Common myeloid progenitor, CD34-positive (primary cell): ENCODE data around the gene GAB4.

ENCODE experiments used
- CTCF ChIA-PET: fragments of 350-600 bp; sonication (Branson Sonifier 250); formaldehyde crosslinking; loops from one replicate; lab custom pipeline; 2021; ENCODE audit warnings: antibody characterized with exemption; lab: Charles Lee
- POLR2A ChIA-PET: fragments of 350-600 bp; sonication (Branson Sonifier 250); formaldehyde crosslinking; loops from one replicate; lab custom pipeline; 2021; ENCODE audit warnings: antibody characterized with exemption; lab: Charles Lee
- DNase-seq, 3 donors: peaks; one replicate each; pipeline versions ENCODE4 v3.0.0 to v3.0.0-alpha.2; 2013
- H3K27ac ChIP-seq, 2 experiments: 1 replicate in 1 of 2; 2 replicates in 1 of 2; pipeline ENCODE4 v1.7.0; 2013; ENCODE audit warnings: inconsistent platforms in 2 of 2, low read length in 2 of 2, mild to moderate bottlenecking in 2 of 2, low read depth in 1 of 2, moderate library complexity in 1 of 2; ENCODE audit not compliant: severe bottlenecking in 2 of 2, insufficient read depth in 1 of 2, poor library complexity in 1 of 2
- H3K27me3 ChIP-seq, 5 experiments: replicated peaks in 2 of 5; 1 replicate in 3 of 5; 2 replicates in 2 of 5; pipeline versions ENCODE4 v1.6.1 to v1.7.0; 2013; ENCODE audit warnings: low read length in 4 of 5, mild to moderate bottlenecking in 2 of 5, moderate library complexity in 2 of 5, inconsistent platforms in 1 of 5; ENCODE audit not compliant: insufficient read depth in 5 of 5, control insufficient read depth in 4 of 5
- H3K36me3 ChIP-seq, 4 experiments: 1 replicate in 2 of 4; 2 replicates in 2 of 4; pipeline versions ENCODE4 v1.6.1 to v1.7.0; 2013; ENCODE audit warnings: low read length in 3 of 4, control low read depth in 1 of 4, mild to moderate bottlenecking in 1 of 4; ENCODE audit not compliant: control insufficient read depth in 4 of 4, insufficient read depth in 4 of 4
- H3K4me1 ChIP-seq, 4 experiments: 1 replicate in 3 of 4; 2 replicates in 1 of 4; pipeline versions ENCODE4 v1.6.1 to v1.7.1; 2013; ENCODE audit warnings: low read length in 3 of 4, mild to moderate bottlenecking in 3 of 4, control low read depth in 1 of 4, inconsistent platforms in 1 of 4, moderate library complexity in 1 of 4; ENCODE audit not compliant: control insufficient read depth in 4 of 4, insufficient read depth in 4 of 4; ENCODE audit errors: control extremely low read depth in 1 of 4
- H3K4me3 ChIP-seq, 7 experiments: 1 replicate in 4 of 7; 2 replicates in 3 of 7; pipeline versions ENCODE4 v1.5.1 to v1.7.0; 2013; ENCODE audit warnings: mild to moderate bottlenecking in 7 of 7, low read length in 6 of 7, moderate library complexity in 6 of 7, inconsistent platforms in 2 of 7, low read depth in 2 of 7, control low read depth in 1 of 7; ENCODE audit not compliant: insufficient read depth in 4 of 7, control insufficient read depth in 1 of 7; ENCODE audit errors: extremely low read depth in 1 of 7
- H3K9me3 ChIP-seq, 5 experiments: 1 replicate in 4 of 5; 2 replicates in 1 of 5; pipeline versions ENCODE4 v1.6.1 to v1.7.1; 2013; ENCODE audit warnings: low read length in 4 of 5, mild to moderate bottlenecking in 2 of 5, inconsistent platforms in 1 of 5, low read depth in 1 of 5, moderate library complexity in 1 of 5; ENCODE audit not compliant: control insufficient read depth in 4 of 5, insufficient read depth in 2 of 5; ENCODE audit errors: control extremely low read depth in 1 of 5
- WGBS: methylation state at CpG from one replicate; pipeline ENCODE4 v1.1.5; 2013; ENCODE audit not compliant: insufficient coverage; 5-methylcytosine and 5-hydroxymethylcytosine counted together

Gene GAB4

DNA sequence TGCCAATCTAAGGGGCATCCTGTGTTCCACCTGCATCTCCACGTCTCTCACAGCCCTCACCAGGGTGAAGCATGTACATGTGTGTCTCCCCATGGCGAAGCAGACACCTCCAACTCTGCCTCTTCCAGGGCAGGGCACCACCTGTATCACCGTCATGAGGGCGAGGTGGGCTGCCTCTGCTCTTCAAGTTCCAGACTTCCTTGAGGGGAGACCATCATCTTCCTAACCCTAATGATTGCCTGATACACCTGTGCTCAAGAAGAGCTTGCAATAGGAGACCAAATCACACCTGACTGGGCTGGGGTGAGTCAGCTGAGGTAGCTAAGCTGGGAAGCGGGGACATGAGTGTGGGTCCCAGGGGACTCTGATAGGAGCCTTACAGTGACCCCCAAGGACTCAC lies 43.7 kb downstream of the GAB4 start:
- Histone ChIP-seq H3K27ac (no peak overlapping the region), H3K4me3 (no peak overlapping the region), H3K27me3 (no peaks in the 10 kb centered on the region), H3K4me1 (no peaks in the 10 kb centered on the region), H3K9me3 (no peaks in the 10 kb centered on the region), H3K36me3 (no peaks in the 10 kb centered on the region)
- ChIA-PET POLR2A (no interaction called here), CTCF (interaction anchor here (1.6 kb wide), 1 partner anchor 10 kb away, joined by 4 read pairs; no protein-coding TSS in a partner anchor)
- DNase-seq = no peak
- 86% methylated on average over 4 of the region's 5 CpGs for WGBS

DNA sequence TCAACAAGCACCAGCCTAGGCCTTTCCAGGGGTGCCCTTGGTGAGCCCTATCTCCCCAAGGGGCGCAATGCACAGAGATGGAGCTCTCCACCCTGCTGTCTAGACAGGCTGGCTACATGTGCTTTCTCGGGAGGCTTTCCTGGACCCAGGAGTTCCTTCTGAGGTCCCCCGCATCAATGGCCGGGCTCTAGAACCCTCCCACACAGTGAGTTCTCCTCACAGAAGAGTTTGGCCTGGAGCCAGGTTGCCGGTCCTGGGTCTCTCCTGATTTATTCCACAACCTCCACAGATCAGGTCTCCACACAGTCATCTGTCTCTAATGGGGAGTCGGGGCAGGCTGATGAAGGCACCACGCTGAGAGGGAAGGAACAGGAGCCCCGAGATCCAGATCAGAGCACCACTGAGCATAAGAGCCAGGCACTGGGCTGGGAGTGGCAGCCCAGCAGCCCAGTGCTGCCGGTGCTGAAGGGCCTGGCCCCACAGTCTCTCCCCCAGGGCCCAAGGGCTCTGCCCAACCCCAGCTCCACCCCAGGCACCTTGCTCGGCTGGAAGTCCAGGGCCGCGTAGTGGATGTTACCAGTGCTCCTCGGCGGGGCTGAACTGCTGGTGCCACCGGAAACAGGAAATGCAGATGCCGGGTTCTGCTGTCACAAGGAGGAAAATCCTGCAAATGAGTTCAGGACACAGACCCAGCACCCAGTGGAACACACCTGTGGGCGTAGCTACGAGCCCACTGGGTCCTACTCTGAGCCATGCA lies 44.7 kb downstream of the GAB4 start:
- Histone ChIP-seq H3K27me3 (no peaks in the 10 kb centered on the region), H3K9me3 (no peaks in the 10 kb centered on the region), H3K4me3 (no peak overlapping the region), H3K27ac (no peak overlapping the region), H3K4me1 (no peaks in the 10 kb centered on the region), H3K36me3 (no peaks in the 10 kb centered on the region)
- ChIA-PET CTCF (interaction anchor here (1.6 kb wide), 1 partner anchor 9 kb away, joined by 4 read pairs; no protein-coding TSS in a partner anchor), POLR2A (no interaction called here)
- DNase-seq = no peak
- 95% methylated on average over 15 of the region's 18 CpGs for WGBS

DNA sequence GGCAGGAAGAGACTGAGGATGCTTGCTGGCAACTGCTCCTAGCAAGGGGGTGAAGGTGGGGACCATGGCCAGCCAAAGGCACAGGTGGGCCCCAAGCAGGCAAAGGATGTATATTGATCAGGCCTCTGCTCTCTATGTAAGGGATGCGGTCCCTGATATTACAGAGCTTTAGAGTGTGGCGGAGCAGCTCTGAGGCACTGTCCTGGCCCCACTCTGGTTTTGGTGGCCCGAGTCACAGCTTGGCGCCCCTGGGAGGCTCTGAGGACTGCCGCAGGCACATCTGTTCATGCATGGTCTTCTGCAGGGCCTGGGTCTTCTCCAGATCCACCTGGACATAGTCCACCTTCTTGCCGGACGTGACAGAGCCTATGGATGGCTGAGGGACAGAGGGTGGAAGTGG lies 45.5 kb downstream of the GAB4 start:
- Histone ChIP-seq H3K9me3 (no peaks in the 10 kb centered on the region), H3K36me3 (no peaks in the 10 kb centered on the region), H3K27ac (no peak overlapping the region), H3K4me3 (no peak overlapping the region), H3K27me3 (no peaks in the 10 kb centered on the region), H3K4me1 (no peaks in the 10 kb centered on the region)
- ChIA-PET CTCF (no interaction called here), POLR2A (no interaction called here)
- DNase-seq = no peak
- 98% methylated on average over 5 of the region's 7 CpGs for WGBS

DNA sequence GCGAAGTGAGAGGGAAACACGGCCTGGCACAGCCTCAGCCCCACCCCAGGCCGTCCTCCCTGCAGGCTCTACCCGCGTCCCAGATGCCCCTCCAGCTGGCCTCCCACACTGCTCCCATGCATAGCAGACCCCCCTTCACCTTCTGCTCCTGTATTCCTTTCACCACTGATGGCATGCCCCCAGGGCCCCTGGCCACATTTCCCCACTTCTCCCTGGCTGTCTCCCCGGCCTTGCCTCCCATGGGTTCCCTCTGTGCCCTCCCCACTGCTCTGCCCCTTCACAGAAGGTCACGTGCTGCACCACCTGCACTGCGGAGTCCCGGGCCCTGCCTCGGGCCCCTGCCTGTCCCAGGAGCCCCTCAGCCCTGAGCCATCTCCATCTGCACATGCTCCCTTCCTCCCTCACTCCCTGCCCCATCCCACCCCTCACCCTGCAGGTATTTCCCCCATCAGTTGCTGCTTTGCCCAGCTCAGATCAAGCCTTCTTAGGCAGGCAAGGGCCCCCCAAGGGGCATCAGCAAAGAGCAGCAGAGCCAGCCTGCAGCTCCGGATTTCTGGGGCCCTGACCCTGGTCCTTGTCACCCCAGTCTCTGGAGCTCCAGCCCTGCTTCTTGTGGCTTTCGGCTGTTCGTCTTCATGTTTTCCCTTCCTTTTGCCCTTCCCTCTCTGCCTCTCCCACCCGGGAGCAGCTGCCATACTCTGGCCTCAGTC lies 46.4 kb downstream of the GAB4 start:
- no peak for DNase-seq
- CTCF ChIA-PET = no interaction called here
- Histone ChIP-seq H3K36me3 (no peaks in the 10 kb centered on the region), H3K4me1 (no peaks in the 10 kb centered on the region), H3K27me3 (no peaks in the 10 kb centered on the region), H3K9me3 (no peaks in the 10 kb centered on the region), H3K27ac (no peak overlapping the region), H3K4me3 (no peak overlapping the region)
- WGBS = 94% methylated on average over 10 of the region's 14 CpGs
- POLR2A ChIA-PET = no interaction called here

DNA sequence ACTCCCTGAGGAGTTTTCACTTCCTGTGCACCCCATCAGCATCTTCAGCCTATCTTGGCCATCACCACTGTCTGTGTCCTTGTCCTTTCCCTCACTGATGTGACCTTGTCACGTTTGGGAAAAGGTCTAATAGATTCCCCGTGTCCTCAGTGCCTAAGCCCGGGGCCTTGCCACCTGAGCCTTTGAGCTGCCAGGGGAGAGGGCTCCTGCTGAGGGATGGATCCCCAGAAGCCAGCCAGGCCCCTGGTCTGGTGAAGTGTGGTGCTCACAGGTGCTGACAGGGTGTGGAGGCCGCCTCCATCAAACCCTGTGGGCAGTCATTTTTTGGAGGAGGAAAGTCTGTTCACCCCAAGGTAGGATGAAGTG lies 47.2 kb downstream of the GAB4 start:
- Histone ChIP-seq H3K4me3 (no peak overlapping the region), H3K9me3 (no peaks in the 10 kb centered on the region), H3K36me3 (no peaks in the 10 kb centered on the region), H3K27me3 (no peaks in the 10 kb centered on the region), H3K27ac (no peak overlapping the region), H3K4me1 (peaks cover 0 to 5% (median 1%) of the 10 kb centered on the region in 4 experiments)
- WGBS = 100% methylated on average over 2 of the region's 4 CpGs
- CTCF ChIA-PET = no interaction called here
- POLR2A ChIA-PET = no interaction called here
- no peak for DNase-seq

DNA sequence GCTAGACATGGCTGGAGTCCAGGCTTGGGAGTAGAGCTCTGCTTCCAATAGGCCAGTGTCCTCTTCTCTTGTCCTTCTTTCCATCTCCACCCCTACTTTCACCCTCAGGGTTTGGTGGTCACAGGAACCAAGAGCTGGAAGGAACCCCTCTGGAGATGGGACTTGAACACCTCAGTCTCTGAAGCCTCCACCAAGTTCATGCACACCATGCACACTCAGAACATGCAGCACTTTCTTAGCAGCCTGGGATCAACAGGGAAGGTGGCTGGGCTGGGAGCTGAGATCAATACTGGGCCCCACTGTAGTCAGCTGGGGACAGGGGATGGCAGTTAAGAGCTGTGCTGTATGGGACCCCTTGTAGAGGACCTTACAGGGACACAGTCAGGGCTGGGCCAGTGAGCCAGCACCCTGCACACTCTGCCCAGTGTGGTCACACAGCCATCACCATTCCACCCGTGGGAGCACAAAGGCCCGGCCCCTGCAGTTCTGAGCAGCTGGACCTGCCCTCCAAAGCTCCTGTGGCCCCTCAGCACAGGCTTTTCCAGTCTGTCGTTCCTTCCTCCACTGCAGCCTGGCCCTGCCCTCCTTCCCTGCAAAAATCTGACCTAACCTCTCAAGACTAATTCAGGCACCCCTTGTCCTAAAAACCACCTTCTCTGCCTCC lies 47.7 kb downstream of the GAB4 start:
- CTCF ChIA-PET = no interaction called here
- no peak overlapping the region for H3K27ac ChIP-seq
- DNase-seq = no peak
- H3K27me3 ChIP-seq = no peaks in the 10 kb centered on the region
- H3K4me3 ChIP-seq = no peak overlapping the region
- 91% methylated on average over 1 of the region's 3 CpGs for WGBS
- no peaks in the 10 kb centered on the region for H3K36me3 ChIP-seq
- no peaks in the 10 kb centered on the region for H3K9me3 ChIP-seq
- POLR2A ChIA-PET = interaction anchor here (0.6 kb wide), 1 partner anchor 61 kb away, joined by 3 read pairs; no protein-coding TSS in a partner anchor
- peaks cover 0 to 10% (median 5%) of the 10 kb centered on the region in 4 experiments for H3K4me1 ChIP-seq
